OCI-LY7 (cell line): Measurements from ENCODE around the gene RTKN.

ENCODE experiments used
- EZH2phosphoT487 ChIP-seq: fragments of 200-600 bp; sonication (generic); IDR thresholded peaks from 2 replicates; pipeline ENCODE4 v1.6.1; 2018; ENCODE audit warnings: low read depth, borderline replicate concordance, mild to moderate bottlenecking, mixed run types, antibody characterized with exemption, low read length, moderate library complexity, mixed read lengths
- TF ChIP-seq, protein P1 (sequence below): fragments of 200-600 bp; sonication (generic); conservative IDR thresholded peaks from 2 replicates; pipeline ENCODE4 v1.5.1; 2014; ENCODE audit warnings: mild to moderate bottlenecking, antibody characterized with exemption, low read length, moderate library complexity, mixed read lengths

DNA sequence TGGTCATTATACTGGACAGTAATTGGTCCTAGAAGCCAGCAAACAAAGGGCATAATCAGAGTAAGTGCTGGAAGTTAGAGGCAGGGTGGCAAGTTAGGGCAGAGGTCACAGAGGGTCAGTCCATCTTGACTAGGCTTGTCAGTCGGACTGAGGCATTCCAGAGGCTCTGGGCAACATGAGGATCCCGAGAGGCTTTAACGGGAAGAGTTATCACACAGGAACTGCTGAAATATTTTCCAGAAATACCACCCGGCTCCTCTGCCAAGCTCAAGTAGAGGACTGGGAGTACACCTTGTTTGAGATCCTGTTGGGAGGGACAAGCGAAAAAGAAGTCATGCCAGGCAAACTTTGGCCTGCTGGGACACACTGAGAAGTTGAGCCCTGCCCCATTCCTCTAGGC lies 34.1 kb downstream of the RTKN start:
- TF ChIP-seq, protein P1, sequence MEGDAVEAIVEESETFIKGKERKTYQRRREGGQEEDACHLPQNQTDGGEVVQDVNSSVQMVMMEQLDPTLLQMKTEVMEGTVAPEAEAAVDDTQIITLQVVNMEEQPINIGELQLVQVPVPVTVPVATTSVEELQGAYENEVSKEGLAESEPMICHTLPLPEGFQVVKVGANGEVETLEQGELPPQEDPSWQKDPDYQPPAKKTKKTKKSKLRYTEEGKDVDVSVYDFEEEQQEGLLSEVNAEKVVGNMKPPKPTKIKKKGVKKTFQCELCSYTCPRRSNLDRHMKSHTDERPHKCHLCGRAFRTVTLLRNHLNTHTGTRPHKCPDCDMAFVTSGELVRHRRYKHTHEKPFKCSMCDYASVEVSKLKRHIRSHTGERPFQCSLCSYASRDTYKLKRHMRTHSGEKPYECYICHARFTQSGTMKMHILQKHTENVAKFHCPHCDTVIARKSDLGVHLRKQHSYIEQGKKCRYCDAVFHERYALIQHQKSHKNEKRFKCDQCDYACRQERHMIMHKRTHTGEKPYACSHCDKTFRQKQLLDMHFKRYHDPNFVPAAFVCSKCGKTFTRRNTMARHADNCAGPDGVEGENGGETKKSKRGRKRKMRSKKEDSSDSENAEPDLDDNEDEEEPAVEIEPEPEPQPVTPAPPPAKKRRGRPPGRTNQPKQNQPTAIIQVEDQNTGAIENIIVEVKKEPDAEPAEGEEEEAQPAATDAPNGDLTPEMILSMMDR: no peak
- no peak for TF ChIP-seq EZH2phosphoT487
